H9 (cell line): ENCODE results near the gene CD4. TPM values are rescaled to one million over a fixed set of nuclear protein-coding genes. Genes with fewer than 3 reads are reported as not detected.

Source experiments
- total RNA-seq: library from RNA; stranded (reverse); gene quantifications from 2 replicates; pipeline ENCODE4 v1.2.1, GENCODE V29; 2021

CD4 gene
- total RNA-seq, 1 experiment from 2014 or later = 1.1 TPM

Other genes starting within 250 kb of the CD4 start
- gene IFFO1, start 233.5 kb upstream of the CD4 start, total RNA-seq = 16.3 and 17.9 TPM in 2 replicates
- gene NOP2, start 221.2 kb upstream of the CD4 start, total RNA-seq = 136 and 137 TPM in 2 replicates
- gene CHD4, start 182.1 kb upstream of the CD4 start, total RNA-seq = 334 and 346 TPM in 2 replicates
- gene LPAR5, start 153.6 kb upstream of the CD4 start, total RNA-seq = 0.22 TPM in 2 replicates
- 1.3 and 1.9 TPM in 2 replicates for gene ACRBP, start 142.1 kb upstream of the CD4 start, total RNA-seq
- 20.1 TPM in 2 replicates for gene ING4, start 126.4 kb upstream of the CD4 start, total RNA-seq
- 83.5 and 88.0 TPM in 2 replicates for gene ZNF384, start 100.2 kb upstream of the CD4 start, total RNA-seq
- 5.2 and 6.6 TPM in 2 replicates for gene PIANP, start 88.7 kb upstream of the CD4 start, total RNA-seq
- 34.2 and 35.9 TPM in 2 replicates for gene COPS7A, start 65.5 kb upstream of the CD4 start, total RNA-seq
- gene MLF2, start 36.4 kb upstream of the CD4 start, total RNA-seq = 244 and 258 TPM in 2 replicates
- gene PTMS, start 23.2 kb upstream of the CD4 start, total RNA-seq = 422 and 438 TPM in 2 replicates
- gene LAG3, start 17.0 kb upstream of the CD4 start, total RNA-seq = 1.7 and 2.2 TPM in 2 replicates
- 4.6 and 6.1 TPM in 2 replicates for gene GPR162, start 32.3 kb downstream of the CD4 start, total RNA-seq
- 55.0 and 60.2 TPM in 2 replicates for gene P3H3, start 38.9 kb downstream of the CD4 start, total RNA-seq
- 17.3 and 20.0 TPM in 2 replicates for gene GNB3, start 51.4 kb downstream of the CD4 start, total RNA-seq
- 45.1 and 48.6 TPM in 2 replicates for gene CDCA3, start 61.8 kb downstream of the CD4 start, total RNA-seq
- gene USP5, start 62.6 kb downstream of the CD4 start, total RNA-seq = 143 and 144 TPM in 2 replicates
- gene TPI1, start 78.0 kb downstream of the CD4 start, total RNA-seq = 1,177 and 1,211 TPM in 2 replicates
- 13.7 and 16.3 TPM in 2 replicates for gene SPSB2, start 83.8 kb downstream of the CD4 start, total RNA-seq
- gene LRRC23, start 115.3 kb downstream of the CD4 start, total RNA-seq = 2.1 and 2.6 TPM in 2 replicates
- gene ENO2, start 125.1 kb downstream of the CD4 start, total RNA-seq = 165 and 166 TPM in 2 replicates
- 97.9 and 103 TPM in 2 replicates for gene ATN1, start 138.4 kb downstream of the CD4 start, total RNA-seq
- not detected in 2 replicates for gene RNU7-1, start 154.3 kb downstream of the CD4 start, total RNA-seq
- gene C12orf57, start 154.5 kb downstream of the CD4 start, total RNA-seq = 195 TPM in 2 replicates
- 18.2 and 19.8 TPM in 2 replicates for gene PTPN6, start 161.8 kb downstream of the CD4 start, total RNA-seq
- gene PHB2, start 181.1 kb downstream of the CD4 start, total RNA-seq = 370 and 383 TPM in 2 replicates
- 62.7 and 67.4 TPM in 2 replicates for gene EMG1, start 181.4 kb downstream of the CD4 start, total RNA-seq
- 45.0 and 47.7 TPM in 2 replicates for gene LPCAT3, start 228.9 kb downstream of the CD4 start, total RNA-seq